Activated CD4-positive, alpha-beta T cell treated with anti-CD3 and anti-CD28 coated beads, Interleukin-2, Interleukin-4, amounts not matched to agents 100 ng/mL and 50 ng/mL, durations not matched to agents 16 hours and 8 hours (primary cell): ENCODE data around the gene TMPRSS11F.
"Not testable (repeated sequence)": the region's sequence is repeated elsewhere in the genome, so short reads cannot be mapped to it uniquely, and the experiment has no call there.

Experiments used
- DNase-seq: peaks from one replicate; pipeline ENCODE4 v3.0.0-alpha.2; 2020; ENCODE audit warnings: low spot score

The TMPRSS11F gene

GRCh38 chr4:68129793-68130192 lies at the start of gene TMPRSS11F:
TMPRSS11F (minus strand) TSS chr4:68129869; CDS start chr4:68129820, 49 bp downstream.
- DNase-seq, result no peak

DNA sequence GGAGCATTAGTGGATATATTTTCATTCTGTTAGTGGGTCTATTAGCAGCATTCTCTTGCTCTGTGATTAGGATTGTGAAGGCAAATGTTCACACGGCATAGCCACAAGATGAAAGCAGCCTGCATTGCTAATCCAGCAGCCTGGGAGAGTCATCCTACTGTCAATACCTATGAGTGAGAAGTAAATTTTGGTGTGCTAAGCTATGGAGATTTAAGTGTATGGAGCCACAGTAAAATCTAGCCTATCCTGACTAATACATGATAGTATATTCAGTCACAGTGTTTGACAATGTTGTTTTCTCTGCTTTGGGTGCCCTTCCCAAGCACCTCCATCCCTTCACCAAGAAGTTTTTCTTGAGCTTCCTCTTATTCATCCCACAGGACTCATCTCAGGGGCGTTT lies 47.2 kb upstream of the TMPRSS11F start:
- no peak for DNase-seq

DNA sequence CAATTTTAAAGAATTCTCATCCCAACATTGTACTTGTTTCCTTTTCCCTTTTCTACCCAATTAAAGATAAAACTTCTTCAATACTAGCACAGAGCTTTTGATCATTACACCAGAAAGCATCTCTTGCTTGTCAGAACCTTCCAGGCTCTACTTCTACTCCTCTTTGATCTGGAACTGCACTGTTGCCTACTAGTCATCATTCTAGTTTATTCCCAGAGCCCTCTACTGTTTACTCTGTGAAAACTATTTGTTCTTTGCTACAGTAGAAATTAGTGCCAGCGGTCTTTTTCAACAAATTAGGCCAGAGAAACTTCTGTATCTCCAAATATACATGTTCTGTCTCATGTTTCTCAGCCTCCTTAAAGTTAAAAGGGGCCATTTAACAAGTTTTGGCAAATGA lies 46.8 kb upstream of the TMPRSS11F start:
- no peak for DNase-seq

- peak; percentile 42 for DNase-seq
These were observed 46.0 kb upstream of the TMPRSS11F start for GRCh38 chr4:68175562-68176155.

GRCh38 chr4:68174389-68174788 lies 44.7 kb upstream of the TMPRSS11F start:
- DNase-seq, result not testable (repeated sequence)

- DNase-seq, result not testable (repeated sequence)
These were observed 42.5 kb upstream of the TMPRSS11F start for GRCh38 chr4:68172147-68172546.

DNA sequence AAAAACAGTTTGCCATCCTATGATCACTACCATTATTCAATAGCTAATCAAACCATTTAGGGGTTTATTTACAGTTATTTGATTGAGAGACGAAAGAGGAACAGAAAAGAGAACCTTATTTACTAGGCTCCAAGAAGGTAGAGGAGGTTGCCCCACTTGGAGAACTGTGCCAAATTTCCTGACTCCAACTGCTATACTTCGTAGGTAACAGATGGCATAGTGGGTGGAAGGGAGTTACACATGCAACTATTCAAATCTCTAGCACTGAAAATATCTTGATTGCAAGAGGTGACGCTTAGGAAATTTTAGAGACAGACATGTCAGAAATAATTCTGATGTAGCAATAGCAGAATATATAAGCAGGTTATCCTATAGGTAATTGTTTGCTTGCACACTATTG lies 38.0 kb upstream of the TMPRSS11F start:
- no peak for DNase-seq

DNA sequence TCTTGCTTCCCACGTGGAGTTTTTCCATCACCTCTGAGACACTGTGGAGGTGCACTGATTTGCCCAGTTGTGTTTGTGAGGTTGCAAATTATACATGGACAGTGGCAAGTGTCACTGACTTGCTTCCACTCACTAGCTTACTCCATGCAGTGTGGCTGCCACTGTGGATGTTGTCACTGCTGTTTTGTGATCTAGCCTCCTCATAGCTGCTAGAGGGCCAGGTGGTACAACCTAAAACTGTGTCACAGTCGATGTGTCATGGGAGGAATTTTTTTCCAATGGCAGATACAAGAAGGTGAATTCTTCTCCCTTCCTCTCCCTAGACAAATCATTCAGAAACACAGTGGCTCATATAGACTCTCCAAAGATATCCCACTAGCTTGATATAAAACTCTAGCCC lies 37.5 kb upstream of the TMPRSS11F start:
- no peak for DNase-seq

- no peak for DNase-seq
These were observed 34.1 kb upstream of the TMPRSS11F start for GRCh38 chr4:68163754-68164153.

- no peak for DNase-seq
These were observed 32.5 kb upstream of the TMPRSS11F start for GRCh38 chr4:68162196-68162595.

DNA sequence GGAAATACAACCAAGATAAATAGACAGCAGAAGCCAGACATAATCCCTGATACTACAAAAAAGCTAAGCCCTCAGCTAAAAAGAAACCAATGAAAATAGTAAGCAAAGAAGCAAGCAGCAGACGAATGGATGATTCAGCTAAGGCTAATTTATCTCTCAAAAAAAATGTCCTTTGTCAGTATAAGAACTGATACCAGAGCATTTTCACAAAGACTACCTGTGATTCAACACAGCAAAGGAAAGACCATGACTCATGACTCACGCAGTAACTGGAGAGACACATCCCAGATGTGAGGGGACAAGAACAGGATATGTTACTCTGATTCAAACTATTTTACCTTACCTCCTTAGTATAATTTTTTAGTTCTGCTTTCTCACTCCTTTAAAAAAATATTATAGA lies 22.7 kb upstream of the TMPRSS11F start:
- DNase-seq, result no peak

- no peak for DNase-seq
These were observed 19.4 kb upstream of the TMPRSS11F start for GRCh38 chr4:68148800-68149685.

DNA sequence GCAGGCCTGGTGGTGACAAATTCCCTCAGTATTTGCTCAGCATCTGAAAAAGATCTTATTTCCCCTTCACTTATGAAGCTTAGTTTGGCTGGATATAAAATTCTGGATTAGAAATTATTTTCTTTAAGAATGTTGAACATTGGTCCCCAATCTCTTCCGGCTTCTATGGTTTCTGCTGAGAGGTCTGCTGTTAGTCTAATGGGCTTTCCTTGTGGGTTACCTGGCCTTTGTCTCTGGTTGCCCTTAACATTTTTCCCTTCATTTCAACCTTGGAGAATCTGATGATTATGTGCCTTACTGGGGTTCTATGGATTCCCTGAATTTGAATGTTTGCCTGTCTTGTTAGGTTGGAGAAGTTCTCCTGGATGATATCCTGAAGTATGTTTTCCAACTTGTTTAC lies 17.4 kb upstream of the TMPRSS11F start:
- DNase-seq, result no peak

GRCh38 chr4:68145261-68145660 lies 15.6 kb upstream of the TMPRSS11F start:
- no peak for DNase-seq

DNA sequence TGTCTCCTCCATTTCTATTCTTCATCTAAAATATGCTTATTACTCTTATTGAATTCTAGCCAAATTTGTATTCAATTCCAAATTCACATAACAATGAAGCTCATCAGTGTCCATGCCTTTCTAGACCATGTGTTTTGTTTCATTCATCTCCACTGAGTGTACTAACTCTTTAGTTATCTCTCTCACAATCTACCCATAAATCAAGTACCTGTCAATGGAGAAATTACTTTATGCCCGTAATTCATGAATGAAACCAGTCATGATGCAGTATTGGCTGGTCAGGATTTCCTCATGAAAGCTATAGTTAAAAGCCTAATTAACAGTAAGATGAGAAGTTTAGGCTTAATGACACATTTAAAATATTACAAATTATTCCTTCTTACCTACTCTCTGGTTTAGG lies 12.2 kb upstream of the TMPRSS11F start:
- no peak for DNase-seq

DNA sequence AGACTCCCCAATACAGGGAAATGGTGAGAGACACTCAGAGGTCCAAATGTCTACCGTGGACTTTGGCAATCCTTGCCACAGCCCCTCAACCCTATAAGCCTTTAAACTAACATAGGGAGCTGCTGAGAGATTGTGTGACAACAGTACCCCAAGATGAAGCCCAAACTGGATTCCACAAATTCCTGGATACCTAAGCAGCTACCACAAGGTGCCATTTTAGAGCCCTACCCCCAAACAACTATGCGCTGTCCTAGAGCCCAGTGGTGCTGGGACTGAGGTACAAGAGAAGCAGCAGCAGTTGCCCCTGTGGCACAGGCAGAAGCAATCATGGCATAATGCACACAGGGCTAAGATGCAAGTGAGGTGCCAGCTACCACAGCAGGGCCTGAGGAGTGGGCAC lies 2.7 kb upstream of the TMPRSS11F start:
- DNase-seq, result no peak

DNA sequence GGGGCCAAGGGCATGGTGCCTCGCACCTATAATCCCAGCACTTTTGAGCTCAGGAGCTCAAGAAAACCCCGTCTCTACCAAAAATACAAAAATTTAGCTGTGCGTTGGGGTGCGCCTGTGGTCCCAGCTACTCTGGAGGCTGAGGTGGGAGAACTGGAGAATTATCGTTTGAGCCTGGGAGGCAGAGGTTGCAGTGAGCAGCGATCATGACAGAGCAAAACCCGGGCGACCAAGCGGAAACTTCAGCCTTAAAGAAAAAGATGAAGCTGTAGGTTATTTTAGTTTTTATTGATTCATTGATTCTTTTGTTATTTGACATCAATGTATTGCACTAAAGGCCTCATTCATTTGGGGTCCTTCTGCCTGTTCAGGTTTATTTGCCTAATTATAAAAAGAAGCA lies 5.4 kb downstream of the TMPRSS11F start:
- DNase-seq, result no peak

GRCh38 chr4:68123525-68123924 lies 6.1 kb downstream of the TMPRSS11F start:
- DNase-seq, result no peak

DNA sequence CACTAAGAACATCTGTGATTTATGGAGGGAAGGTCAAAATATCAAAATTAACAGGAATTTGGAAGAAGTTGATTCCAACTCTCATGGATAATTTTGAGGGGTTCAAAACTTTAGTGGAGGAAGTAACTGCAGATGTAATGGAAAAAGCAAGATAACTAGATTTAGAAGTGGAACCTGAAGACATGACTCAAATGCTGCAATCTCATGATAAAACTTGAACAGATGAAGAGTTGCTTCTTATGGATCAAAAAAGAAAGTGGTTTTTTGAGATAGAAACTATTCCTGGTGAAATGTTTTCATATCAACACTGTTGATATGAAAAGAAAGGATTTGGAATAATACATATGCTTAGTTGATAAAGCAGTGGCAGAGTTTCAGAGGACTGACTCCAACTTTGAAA lies 9.7 kb downstream of the TMPRSS11F start:
- DNase-seq, result no peak

DNA sequence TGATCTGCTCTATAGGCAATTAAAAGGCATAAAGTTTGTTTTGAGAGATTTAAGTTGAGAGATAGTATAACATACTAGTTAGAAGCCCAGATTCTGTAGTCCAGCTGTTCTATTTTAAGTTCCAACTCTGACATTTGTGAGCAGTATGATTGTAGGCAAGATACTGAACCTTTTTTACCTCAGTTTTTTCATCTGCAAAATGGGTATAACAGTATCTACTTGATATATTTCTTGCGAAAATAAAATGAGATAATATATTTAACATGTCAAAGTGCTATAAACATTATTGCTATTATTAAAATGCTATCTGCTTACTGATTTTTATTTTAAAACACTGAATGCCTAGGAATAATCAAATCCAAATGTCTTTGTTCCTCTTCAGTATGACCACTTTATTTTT lies 19.2 kb downstream of the TMPRSS11F start:
- DNase-seq, result no peak

GRCh38 chr4:68109868-68110267 lies 19.8 kb downstream of the TMPRSS11F start:
- DNase-seq, result no peak

DNA sequence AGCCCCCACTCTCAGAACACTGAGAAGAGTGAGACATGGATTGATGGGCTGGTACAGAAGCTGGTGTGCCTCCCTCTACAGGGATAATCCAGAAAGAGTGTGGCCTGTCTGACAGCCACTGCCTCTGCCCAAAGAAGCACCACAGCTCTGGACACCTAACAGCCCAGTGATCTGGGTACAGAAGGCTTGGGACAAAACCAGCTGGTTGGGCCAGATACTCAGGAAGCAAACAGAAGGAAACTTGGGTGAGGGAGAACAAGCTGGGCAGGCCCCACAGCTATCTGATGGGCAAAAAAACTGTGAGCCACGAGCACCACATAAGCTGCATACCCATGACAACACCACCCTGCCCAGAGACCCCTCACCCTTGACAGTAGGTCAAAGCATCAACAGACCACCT lies 46.9 kb downstream of the TMPRSS11F start:
- DNase-seq, result no peak

GRCh38 chr4:68079928-68080327 lies 49.7 kb downstream of the TMPRSS11F start:
- DNase-seq, result no peak

- DNase-seq, result no peak
These were observed 51.9 kb downstream of the TMPRSS11F start for GRCh38 chr4:68077737-68078136.
